NOMO-1 treated with dmso at 0.1 percent for 144 hours (cell line): Measurements from ENCODE around the gene LRP1B.

Experiments
- DNase-seq: peaks from one replicate; lab custom pipeline; 2025; ENCODE audit not compliant: unreplicated experiment; lab: John Stamatoyannopoulos, UW

LRP1B gene

GRCh38 chr2:142131010-142131669 is at the start of gene LRP1B:
TSS of gene LRP1B (minus strand) at chr2:142131016. CDS start at chr2:142130729, 287 bp downstream.
- no peak for DNase-seq

GRCh38 chr2:142179686-142180085 is 48.9 kb upstream of the LRP1B start:
- no peak for DNase-seq

- DNase-seq, result no peak
Observed at GRCh38 chr2:142178604-142179003, 47.8 kb upstream of the LRP1B start.

GRCh38 chr2:142176941-142177340 is 46.1 kb upstream of the LRP1B start:
- no peak for DNase-seq

GRCh38 chr2:142175813-142176338 is 45.1 kb upstream of the LRP1B start:
- no peak for DNase-seq

- DNase-seq, result no peak
Observed at GRCh38 chr2:142174176-142174575, 43.4 kb upstream of the LRP1B start.

GRCh38 chr2:142170847-142171246 is 40.0 kb upstream of the LRP1B start:
- DNase-seq, result no peak

GRCh38 chr2:142165790-142166189 is 35.0 kb upstream of the LRP1B start:
- DNase-seq, result no peak

- no peak for DNase-seq
Observed at GRCh38 chr2:142153601-142154000, 22.8 kb upstream of the LRP1B start.

GRCh38 chr2:142150453-142150852 is 19.6 kb upstream of the LRP1B start:
- no peak for DNase-seq

GRCh38 chr2:142144547-142144946 is 13.7 kb upstream of the LRP1B start:
- DNase-seq, result no peak

- DNase-seq, result no peak
Observed at GRCh38 chr2:142142595-142142994, 11.8 kb upstream of the LRP1B start.

GRCh38 chr2:142140434-142140845 is 9.6 kb upstream of the LRP1B start:
- DNase-seq, result no peak

GRCh38 chr2:142139384-142139783 is 8.6 kb upstream of the LRP1B start:
- no peak for DNase-seq

- DNase-seq, result no peak
Observed at GRCh38 chr2:142136571-142136970, 5.8 kb upstream of the LRP1B start.

GRCh38 chr2:142134911-142135310 is 4.1 kb upstream of the LRP1B start:
- no peak for DNase-seq

GRCh38 chr2:142130111-142131009 is 456 bp downstream of the LRP1B start:
- no peak for DNase-seq

GRCh38 chr2:142128105-142128504 is 2.7 kb downstream of the LRP1B start:
- DNase-seq, result no peak

- DNase-seq, result no peak
Observed at GRCh38 chr2:142127248-142127647, 3.6 kb downstream of the LRP1B start.

GRCh38 chr2:142124706-142125105 is 6.1 kb downstream of the LRP1B start:
- DNase-seq, result no peak

- DNase-seq, result no peak
Observed at GRCh38 chr2:142119347-142119746, 11.5 kb downstream of the LRP1B start.

GRCh38 chr2:142112757-142113221 is 18.0 kb downstream of the LRP1B start:
- no peak for DNase-seq
